PC-9 (cell line): ENCODE measurements around the gene RRP7A.
"Not testable (repeated sequence)": the region's sequence is repeated elsewhere in the genome, so short reads cannot be mapped to it uniquely, and the experiment has no call there.

Source experiments
- CTCF ChIP-seq: fragments of 200-600 bp; sonication (generic); conservative IDR thresholded peaks from 2 replicates; pipeline ENCODE4 v1.6.1; 2017; ENCODE audit warnings: mixed run types, antibody characterized with exemption, mild to moderate bottlenecking, moderate library complexity
- EZH2 ChIP-seq: fragments of 200-600 bp; sonication (generic); IDR thresholded peaks from 2 replicates; pipeline ENCODE4 v1.8.0; 2017; ENCODE audit warnings: antibody characterized with exemption, low read depth

GRCh38 chr22:42508327-42508974, 11.1 kb downstream of the RRP7A start:
- TF ChIP-seq CTCF, EZH2: not testable (repeated sequence)
